Thymus (tissue), 11 donors: ENCODE measurements around the gene CD72. TPM values are rescaled to one million over a fixed set of nuclear protein-coding genes. Genes with fewer than 3 reads are reported as not detected.

Experiments used
- DNase-seq, 9 donors: peaks; one replicate each; pipeline ENCODE4 v3.0.0-alpha.2; 2013; ENCODE audit warnings: low spot score in 9 of 9, low read depth in 6 of 9, missing footprints in 1 of 9
- H3K27ac ChIP-seq, 2 donors: one replicate each; pipeline ENCODE4 v1.5.1; 2013; ENCODE audit warnings: control low read depth in 1 of 2, low read depth in 1 of 2, low read length in 1 of 2, mild to moderate bottlenecking in 1 of 2, moderate library complexity in 1 of 2
- H3K27me3 ChIP-seq, 2 donors: one replicate each; pipeline ENCODE4 v1.5.1; 2013; ENCODE audit warnings: low read length in 1 of 2; ENCODE audit not compliant: control insufficient read depth in 2 of 2, insufficient read depth in 1 of 2
- H3K36me3 ChIP-seq, 2 donors: one replicate each; pipeline ENCODE4 v1.5.1; 2013; ENCODE audit warnings: low read length in 1 of 2, mild to moderate bottlenecking in 1 of 2, moderate library complexity in 1 of 2; ENCODE audit not compliant: control insufficient read depth in 2 of 2, insufficient read depth in 2 of 2
- H3K4me1 ChIP-seq, 2 donors: one replicate each; pipeline ENCODE4 v1.5.1; 2013; ENCODE audit warnings: low read length in 2 of 2; ENCODE audit not compliant: control insufficient read depth in 2 of 2, insufficient read depth in 2 of 2
- H3K4me3 ChIP-seq, 2 donors: one replicate each; pipeline ENCODE4 v1.5.1; 2013; ENCODE audit warnings: low read length in 2 of 2, control low read depth in 1 of 2, mild to moderate bottlenecking in 1 of 2
- H3K9me3 ChIP-seq, 2 donors: one replicate each; pipeline ENCODE4 v1.5.1; 2013; ENCODE audit warnings: low read length in 1 of 2, mild to moderate bottlenecking in 1 of 2; ENCODE audit not compliant: control insufficient read depth in 2 of 2, insufficient read depth in 1 of 2
- WGBS: extraction: QIAGEN DNeasy Blood & Tissue Kit; methylation state at CpG from one replicate; pipeline ENCODE4 v1.1.7; 2013; 5-methylcytosine and 5-hydroxymethylcytosine counted together
- polyA plus RNA-seq: library from polyadenylated mRNA; stranded (reverse); fragments of 200-250 nt; gene quantifications from one replicate; pipeline ENCODE4 v1.2.3, GENCODE V29; 2013
- total RNA-seq: library from RNA; stranded (reverse); fragments of 120-200 nt; gene quantifications from one replicate; pipeline ENCODE4 v1.2.4, GENCODE V29; 2013
- donor health status: healthy.

Gene CD72
- total and polyA plus RNA-seq, 2 donors, result 6.8 to 23.6 TPM

DNA sequence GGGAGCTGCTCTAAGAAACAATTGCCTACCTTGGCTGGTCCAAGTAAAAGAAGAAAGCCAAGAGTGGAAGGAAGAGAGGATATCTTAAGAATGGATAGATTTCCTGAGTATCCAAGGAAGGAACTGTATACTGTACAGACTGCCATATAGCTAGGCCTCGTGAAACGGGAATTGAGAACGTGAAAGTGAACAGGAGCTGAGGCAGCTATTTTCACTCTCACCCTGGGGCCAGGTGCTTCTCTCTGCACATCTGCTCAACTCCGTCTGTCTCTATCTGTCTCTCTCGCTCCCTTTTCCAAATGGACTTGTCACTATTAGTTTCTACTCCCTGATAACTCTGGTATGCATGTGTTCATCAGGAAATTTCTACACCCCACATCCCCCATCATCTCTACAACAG is 49.0 kb downstream of the CD72 start:
- whole genome bisulfite sequencing, result 95% methylated on average over 5 of the region's 5 CpGs
- no peaks in the 10 kb centered on the region for H3K36me3 ChIP-seq
- no peaks in the 10 kb centered on the region for H3K27me3 ChIP-seq
- no peak overlapping the region for H3K27ac ChIP-seq
- H3K4me1 ChIP-seq, result no peaks in the 10 kb centered on the region
- H3K4me3 ChIP-seq, result no peak overlapping the region
- no peaks in the 10 kb centered on the region for H3K9me3 ChIP-seq
- DNase-seq, result no peak

DNA sequence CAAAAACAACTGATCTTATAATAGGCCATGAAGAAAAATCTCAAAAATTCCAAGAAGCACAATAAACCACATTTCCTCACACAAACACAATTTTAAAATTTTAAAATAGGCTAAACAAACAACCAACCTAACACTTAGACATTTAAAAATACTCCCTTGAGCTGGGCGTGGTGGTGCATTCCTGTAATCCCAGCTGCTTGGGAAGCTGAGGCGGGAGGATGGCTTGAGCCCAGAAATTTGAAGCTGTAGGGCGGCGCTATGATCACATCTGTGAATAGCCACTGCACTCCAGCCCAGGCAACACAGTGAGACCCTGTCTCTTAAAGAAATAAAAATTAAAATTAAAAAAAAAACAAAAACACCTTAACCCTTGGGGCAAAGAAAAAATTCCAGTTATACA is 50.0 kb downstream of the CD72 start:
- no peaks in the 10 kb centered on the region for H3K36me3 ChIP-seq
- H3K4me3 ChIP-seq, result no peak overlapping the region
- no peak for DNase-seq
- H3K4me1 ChIP-seq, result no peaks in the 10 kb centered on the region
- no peak overlapping the region for H3K27ac ChIP-seq
- no peaks in the 10 kb centered on the region for H3K9me3 ChIP-seq
- no peaks in the 10 kb centered on the region for H3K27me3 ChIP-seq
- WGBS, result 98% methylated on average over 4 of the region's 4 CpGs

GRCh38 chr9:35566417-35566816 is 51.8 kb downstream of the CD72 start:
- no peaks in the 10 kb centered on the region for H3K9me3 ChIP-seq
- no peak for DNase-seq
- no peaks in the 10 kb centered on the region for H3K27me3 ChIP-seq
- H3K4me3 ChIP-seq, result no peak overlapping the region
- H3K36me3 ChIP-seq, result no peaks in the 10 kb centered on the region
- over 99% methylated on average over 2 of the region's 2 CpGs for WGBS
- no peak overlapping the region for H3K27ac ChIP-seq
- no peaks in the 10 kb centered on the region for H3K4me1 ChIP-seq

DNA sequence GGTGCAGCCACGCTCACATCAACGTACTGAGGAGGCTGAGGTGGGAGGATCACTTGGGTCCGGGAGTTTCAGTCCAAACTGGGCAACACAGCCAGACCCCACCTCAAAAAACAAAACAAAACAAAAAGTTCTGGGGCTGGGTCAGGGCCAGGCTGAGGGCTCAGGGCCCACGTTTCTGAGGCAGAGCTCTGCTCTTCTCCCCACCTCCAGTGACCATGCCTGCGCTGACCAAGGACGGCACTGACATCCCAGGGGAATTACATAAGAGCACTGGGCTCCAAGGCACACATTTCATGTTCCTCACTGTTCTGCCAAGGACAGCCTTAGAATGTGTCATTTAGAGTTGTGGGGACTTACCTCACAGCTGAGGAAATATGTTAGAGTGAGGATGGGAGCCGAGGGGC is 53.6 kb downstream of the CD72 start:
- H3K27me3 ChIP-seq, result no peaks in the 10 kb centered on the region
- no peaks in the 10 kb centered on the region for H3K4me1 ChIP-seq
- no peak overlapping the region for H3K27ac ChIP-seq
- H3K4me3 ChIP-seq, result no peak overlapping the region
- no peaks in the 10 kb centered on the region for H3K36me3 ChIP-seq
- DNase-seq, result no peak
- 96% methylated on average over 7 of the region's 7 CpGs for WGBS
- no peaks in the 10 kb centered on the region for H3K9me3 ChIP-seq

DNA sequence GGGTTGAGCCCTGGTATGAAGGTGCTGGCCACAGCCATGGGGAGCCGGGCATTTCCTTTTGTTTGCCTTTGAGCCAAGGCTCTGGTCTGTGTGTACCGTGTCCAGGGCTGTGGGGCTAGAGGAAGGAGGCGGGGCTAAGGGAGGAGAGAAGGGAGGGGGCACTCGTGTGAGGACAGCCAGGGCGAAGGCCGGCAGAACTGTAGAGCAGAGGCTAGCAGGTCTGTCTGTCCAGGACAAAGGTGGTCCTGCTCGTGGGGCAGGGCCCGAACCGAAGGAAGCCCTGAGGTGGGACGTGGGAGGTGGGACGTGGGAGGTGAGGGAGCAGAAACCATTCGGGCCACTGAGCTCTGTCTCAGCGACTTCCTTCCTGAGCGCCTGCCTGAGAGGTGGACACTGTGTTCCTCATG is 54.4 kb downstream of the CD72 start:
- Histone ChIP-seq H3K4me1 (no peaks in the 10 kb centered on the region), H3K36me3 (no peaks in the 10 kb centered on the region), H3K4me3 (no peak overlapping the region), H3K9me3 (no peaks in the 10 kb centered on the region), H3K27me3 (no peaks in the 10 kb centered on the region), H3K27ac (no peak overlapping the region)
- DNase-seq, result no peak
- 81% methylated on average over 14 of the region's 14 CpGs for WGBS

- H3K27ac ChIP-seq, result no peak overlapping the region
- H3K9me3 ChIP-seq, result no peaks in the 10 kb centered on the region
- no peak for DNase-seq
- no peaks in the 10 kb centered on the region for H3K4me1 ChIP-seq
- H3K4me3 ChIP-seq, result no peak overlapping the region
- no peaks in the 10 kb centered on the region for H3K27me3 ChIP-seq
- WGBS, result 96% methylated on average over 20 of the region's 20 CpGs
- H3K36me3 ChIP-seq, result no peaks in the 10 kb centered on the region
These were observed 55.1 kb downstream of the CD72 start for GRCh38 chr9:35562895-35563780.

GRCh38 chr9:35561468-35562261 is 56.5 kb downstream of the CD72 start:
- Histone ChIP-seq H3K4me1 (no peaks in the 10 kb centered on the region), H3K4me3 (no peak overlapping the region), H3K27ac (no peak overlapping the region), H3K36me3 (no peaks in the 10 kb centered on the region), H3K9me3 (no peaks in the 10 kb centered on the region), H3K27me3 (no peaks in the 10 kb centered on the region)
- no peak for DNase-seq
- whole genome bisulfite sequencing, result 99% methylated on average over 6 of the region's 6 CpGs

- no peaks in the 10 kb centered on the region for H3K27me3 ChIP-seq
- no peak overlapping the region for H3K27ac ChIP-seq
- H3K4me1 ChIP-seq, result no peaks in the 10 kb centered on the region
- DNase-seq, result no peak
- no peak overlapping the region for H3K4me3 ChIP-seq
- no peaks in the 10 kb centered on the region for H3K9me3 ChIP-seq
- WGBS, result 96% methylated on average over 24 of the region's 24 CpGs
- H3K36me3 ChIP-seq, result no peaks in the 10 kb centered on the region
These were observed 57.4 kb downstream of the CD72 start for GRCh38 chr9:35560625-35561337.
